Peyer's patch (tissue), 4 donors: ENCODE measurements around the gene MDH1.

Experiments used
- CTCF ChIP-seq, 6 experiments: fragments of 450-650 bp in 4 of 6; fragments of 200-600 bp in 2 of 6; sonication (generic) in 1 of 6; IDR thresholded peaks; one replicate each; pipeline ENCODE4 v1.5.1; 2017 to 2019; ENCODE audit warnings: antibody characterized with exemption in 6 of 6, mild to moderate bottlenecking in 3 of 6, moderate library complexity in 1 of 6
- POLR2A ChIP-seq, 2 donors: fragments of 450-650 bp; IDR thresholded peaks; one replicate each; pipeline ENCODE4 v1.5.1; 2017; ENCODE audit warnings: antibody characterized with exemption in 2 of 2, mild to moderate bottlenecking in 2 of 2, moderate library complexity in 2 of 2

GRCh38 chr2:63539416-63540162 is 49.2 kb upstream of the MDH1 start:
- no peak for TF ChIP-seq CTCF (IDR thresholded peaks at IDR 0.05)
- no peak for TF ChIP-seq POLR2A (IDR thresholded peaks at IDR 0.05)
